Endodermal cell (in vitro differentiated cells): ENCODE data around the gene LRTM2. TPM values are rescaled to one million over a fixed set of nuclear protein-coding genes. Genes with fewer than 3 reads are reported as not detected.
"Not testable (repeated sequence)": the region's sequence is repeated elsewhere in the genome, so short reads cannot be mapped to it uniquely, and the experiment has no call there.

ENCODE experiments used
- DNase-seq: peaks from one replicate; pipeline ENCODE4 v3.0.0-alpha.2; 2017
- H3K27ac ChIP-seq: 2 replicates; pipeline ENCODE4 v1.5.1; 2013; ENCODE audit warnings: mild to moderate bottlenecking, low read depth, low read length, moderate library complexity
- H3K27me3 ChIP-seq: 2 replicates; pipeline ENCODE4 v1.6.1; 2013; ENCODE audit warnings: mild to moderate bottlenecking, low read length, moderate library complexity; ENCODE audit not compliant: insufficient read depth, control insufficient read depth, poor library complexity, severe bottlenecking
- H3K36me3 ChIP-seq: 2 replicates; pipeline ENCODE4 v1.7.0; 2013; ENCODE audit warnings: mild to moderate bottlenecking, low read length, moderate library complexity; ENCODE audit not compliant: control insufficient read depth, insufficient read depth
- H3K4me1 ChIP-seq: one replicate; pipeline ENCODE4 v1.7.0; 2013; ENCODE audit warnings: low read length; ENCODE audit not compliant: control insufficient read depth, insufficient read depth
- H3K4me3 ChIP-seq: 2 replicates; pipeline ENCODE4 v1.5.1; 2013; ENCODE audit warnings: mild to moderate bottlenecking, low read length, moderate library complexity
- H3K9ac ChIP-seq: 2 replicates; pipeline ENCODE4 v1.6.1; 2013; ENCODE audit warnings: mild to moderate bottlenecking, low read length, moderate library complexity; ENCODE audit not compliant: poor library complexity, severe bottlenecking; ENCODE audit errors: extremely low read depth
- H3K9me3 ChIP-seq: 2 replicates; pipeline ENCODE4 v1.6.1; 2013; ENCODE audit warnings: mild to moderate bottlenecking, low read length, moderate library complexity; ENCODE audit not compliant: control insufficient read depth
- H3K27ac Mint-ChIP-seq: 2 replicates; pipeline ENCODE4 v1.8.0; 2020; ENCODE audit warnings: mixed read lengths
- H3K27me3 Mint-ChIP-seq: 2 replicates; pipeline ENCODE4 v1.8.0; 2021; ENCODE audit warnings: mild to moderate bottlenecking, mixed read lengths; ENCODE audit not compliant: insufficient read depth
- H3K36me3 Mint-ChIP-seq: 2 replicates; pipeline ENCODE4 v1.8.0; 2020; ENCODE audit warnings: low read depth, mixed read lengths
- H3K4me1 Mint-ChIP-seq: 2 replicates; pipeline ENCODE4 v1.8.0; 2020; ENCODE audit warnings: mixed read lengths
- H3K4me3 Mint-ChIP-seq: 2 replicates; pipeline ENCODE4 v1.8.0; 2020; ENCODE audit warnings: mild to moderate bottlenecking, moderate library complexity, mixed read lengths
- H3K9me3 Mint-ChIP-seq: 2 replicates; pipeline ENCODE4 v1.8.0; 2020; ENCODE audit warnings: mild to moderate bottlenecking, mixed read lengths
- CTCF ChIP-seq: fragments of 200-600 bp; sonication (generic); conservative IDR thresholded peaks from 2 replicates; pipeline ENCODE4 v1.5.0; 2021; ENCODE audit warnings: antibody characterized with exemption, mild to moderate bottlenecking
- WGBS, 2 experiments: methylation state at CpG; one replicate each; pipeline versions ENCODE4 v1.1.5 to v1.1.7; 2013; ENCODE audit warnings: missing lambda C conversion rate in 2 of 2, mixed read lengths in 1 of 2; ENCODE audit not compliant: insufficient coverage in 1 of 2, insufficient read length in 1 of 2; 5-methylcytosine and 5-hydroxymethylcytosine counted together
- total RNA-seq, 2 donors: library from RNA; stranded (reverse); fragmentation: NEBNext Ultra II Directional in 1 of 2; extraction: Animal tissue kit (Norgen Biotek cat#: 25700) in 1 of 2; gene quantifications; 2 replicates in 1 of 2; 3 replicates in 1 of 2; pipeline ENCODE4 v1.2.1, GENCODE V29; 2021

Gene LRTM2
- total RNA-seq, 2 donors from 2014 or later = 0.40 TPM

- H3K9me3 Mint-ChIP-seq = peaks cover 18% of the 10 kb centered on the region
- no peak for TF ChIP-seq CTCF
- H3K27ac Mint-ChIP-seq = no peak overlapping the region
- peaks cover 15% of the 10 kb centered on the region for H3K4me1 Mint-ChIP-seq
- WGBS, 2 experiments = 89% methylated on average over 12 to 21 of the region's 21 CpGs
- H3K4me3 ChIP-seq = no peak overlapping the region
- no peaks in the 10 kb centered on the region for H3K36me3 ChIP-seq
- H3K4me1 ChIP-seq = no peaks in the 10 kb centered on the region
- H3K9me3 ChIP-seq = no peaks in the 10 kb centered on the region
- H3K9ac ChIP-seq = no peak overlapping the region
- H3K27ac ChIP-seq = peak overlapping the region; percentile 38
- no peak overlapping the region for H3K4me3 Mint-ChIP-seq
- peaks cover 19% of the 10 kb centered on the region for H3K27me3 ChIP-seq
- peaks cover 33% of the 10 kb centered on the region for H3K27me3 Mint-ChIP-seq
- DNase-seq = no peak
- H3K36me3 Mint-ChIP-seq = no peaks in the 10 kb centered on the region
These were observed 4.3 kb upstream of the LRTM2 start for GRCh38 chr12:1815814-1816729.

- no peak for DNase-seq
- Histone ChIP-seq H3K27me3 (peaks cover 27% of the 10 kb centered on the region), H3K27ac (no peak overlapping the region), H3K4me3 (no peak overlapping the region), H3K36me3 (no peaks in the 10 kb centered on the region), H3K4me1 (no peaks in the 10 kb centered on the region), H3K9me3 (no peaks in the 10 kb centered on the region), H3K9ac (no peak overlapping the region)
- no peak for TF ChIP-seq CTCF
- Mint-ChIP-seq H3K4me3 (no peak overlapping the region), H3K27ac (no peak overlapping the region), H3K9me3 (peaks cover 18% of the 10 kb centered on the region), H3K36me3 (no peaks in the 10 kb centered on the region), H3K27me3 (peaks cover 40% of the 10 kb centered on the region), H3K4me1 (peaks cover 19% of the 10 kb centered on the region)
- WGBS, 2 experiments = 92 to 94% methylated on average over 9 of the region's 9 CpGs
These were observed 3.5 kb upstream of the LRTM2 start for GRCh38 chr12:1816730-1817348.

- Mint-ChIP-seq H3K4me1 (peaks cover 22% of the 10 kb centered on the region), H3K9me3 (peaks cover 18% of the 10 kb centered on the region), H3K27me3 (peaks cover 48% of the 10 kb centered on the region)
- H3K27ac ChIP-seq, DNase-seq, H3K4me3 Mint-ChIP-seq, H3K4me1 ChIP-seq, H3K9me3 ChIP-seq, H3K36me3 Mint-ChIP-seq, H3K4me3 ChIP-seq, H3K36me3 ChIP-seq, H3K27ac Mint-ChIP-seq, H3K9ac ChIP-seq: not testable (repeated sequence)
- 89 to 96% methylated on average over 7 to 24 of the region's 28 CpGs for WGBS, 2 experiments
- H3K27me3 ChIP-seq = peaks cover 34% of the 10 kb centered on the region
These were observed 2.4 kb upstream of the LRTM2 start for GRCh38 chr12:1817928-1818327.
